GM18505 (cell line): ENCODE results near the gene CCN2.

Experiments used
- ATAC-seq: cut with Tn5 transposase; IDR thresholded peaks from one replicate; pipeline ENCODE4 v1.9.1; 2021; ENCODE audit not compliant: unreplicated experiment
- POLR2A ChIP-seq: IDR thresholded peaks from 4 replicates; pipeline ENCODE4 v1.6.1; 2011; ENCODE audit warnings: borderline replicate concordance; ENCODE audit not compliant: insufficient read depth, insufficient read length; ENCODE audit errors: extremely low read depth

CCN2 gene

GRCh38 chr6:131898718-131899117 is 52.5 kb downstream of the CCN2 start:
- no peak for ATAC-seq

More at GRCh38 chr6:131898718-131899117, 52.5 kb downstream of the CCN2 start:
- TF ChIP-seq POLR2A, result no peak
